ENCODE results near the gene LHPP.
"Not testable (repeated sequence)": the region's sequence is repeated elsewhere in the genome, so short reads cannot be mapped to it uniquely, and the experiment has no call there.

Gene LHPP

DNA sequence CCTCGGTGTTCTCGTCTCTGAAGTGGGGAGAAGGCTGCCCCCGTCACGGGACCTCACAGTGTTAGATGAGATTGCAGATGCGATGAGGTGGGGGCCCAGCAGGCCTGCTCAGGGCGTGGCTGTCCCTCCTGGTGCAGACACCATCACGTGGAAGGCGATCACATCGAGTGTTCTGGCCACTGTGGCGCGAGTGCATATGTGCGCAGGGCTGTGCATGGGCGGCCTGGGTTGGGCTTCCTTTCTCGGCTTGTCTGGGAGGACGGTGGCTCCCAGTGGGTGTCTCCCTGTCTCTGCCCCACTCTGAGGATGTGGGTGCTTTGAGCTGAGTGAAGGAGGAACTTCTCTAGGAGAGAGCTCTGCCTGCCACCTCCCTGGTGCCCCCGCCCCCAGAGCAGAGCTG is 83.1 kb downstream of the LHPP start:
- no peak for TF ChIP-seq JUND (IDR thresholded peaks at IDR 0.05; ENCODE audit: low read depth)
- DNase-seq (ENCODE audit: low read depth in 1 of 2, low spot score in 1 of 2) = no peak
- in situ Hi-C loops (cut with HindIII; ENCODE audit: low pct_unique_long_range_greater_than_20kb, low sequenced_read_pairs) = no loop called here

DNA sequence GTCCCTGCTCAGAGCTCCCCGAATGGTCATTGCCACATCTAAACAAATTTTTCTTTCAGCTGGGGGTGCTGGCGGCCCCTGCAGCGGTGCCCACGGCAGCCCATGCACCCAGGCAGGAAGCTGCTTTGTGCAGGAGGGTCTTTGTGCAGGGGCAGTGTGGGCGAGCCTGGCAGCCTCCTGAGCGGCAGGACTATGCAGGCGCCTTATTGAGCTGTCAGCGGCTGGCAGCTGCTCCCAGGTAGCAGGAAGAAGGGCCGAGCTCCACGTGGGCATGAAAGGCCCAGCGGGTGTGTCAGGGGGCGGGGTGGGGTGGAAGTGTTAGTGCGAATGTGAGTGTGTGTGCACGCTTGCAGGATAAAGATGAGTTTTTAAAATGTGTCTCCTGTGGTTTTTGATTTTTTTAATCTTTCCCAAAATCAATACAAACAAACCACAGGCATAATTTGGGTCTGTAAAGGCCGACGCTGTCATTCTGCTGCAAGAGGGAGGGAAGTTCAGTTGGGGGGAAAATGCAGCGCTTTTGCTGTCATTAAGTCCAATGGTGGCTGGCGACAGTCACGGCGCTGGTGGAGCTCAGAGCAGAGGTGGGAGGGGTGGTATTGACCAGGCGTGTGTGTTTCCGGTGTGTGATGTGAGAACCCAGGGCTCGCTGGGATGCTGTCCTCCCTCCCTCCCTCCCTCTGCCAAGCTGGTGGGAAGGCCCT is 83.9 kb downstream of the LHPP start:
- DNase-seq (ENCODE audit: low read depth in 1 of 2, low spot score in 1 of 2) = no peak
- no peak for TF ChIP-seq JUND (IDR thresholded peaks at IDR 0.05; ENCODE audit: low read depth)
- in situ Hi-C loops (cut with HindIII; ENCODE audit: low pct_unique_long_range_greater_than_20kb, low sequenced_read_pairs) = no loop called here

DNA sequence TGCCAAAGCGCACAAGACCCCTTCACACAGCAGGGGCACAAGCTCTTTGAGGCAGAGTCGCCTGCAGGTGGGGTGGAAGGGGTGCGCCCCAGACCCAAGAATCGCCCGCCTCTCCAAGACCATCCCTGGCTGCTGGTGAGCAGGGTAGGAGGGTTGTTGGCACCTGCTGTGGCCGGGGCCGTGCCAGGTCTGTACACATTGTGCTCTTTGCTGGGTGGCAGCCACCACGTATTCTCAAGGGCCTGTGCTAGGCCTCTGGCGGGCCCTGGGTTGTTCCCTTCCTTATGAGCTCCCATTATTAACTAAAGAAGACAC is 84.4 kb downstream of the LHPP start:
- in situ Hi-C loops (cut with HindIII; ENCODE audit: low pct_unique_long_range_greater_than_20kb, low sequenced_read_pairs) = no loop called here
- DNase-seq (ENCODE audit: low read depth in 1 of 2, low spot score in 1 of 2) = no peak
- no peak for TF ChIP-seq JUND (IDR thresholded peaks at IDR 0.05; ENCODE audit: low read depth)

DNA sequence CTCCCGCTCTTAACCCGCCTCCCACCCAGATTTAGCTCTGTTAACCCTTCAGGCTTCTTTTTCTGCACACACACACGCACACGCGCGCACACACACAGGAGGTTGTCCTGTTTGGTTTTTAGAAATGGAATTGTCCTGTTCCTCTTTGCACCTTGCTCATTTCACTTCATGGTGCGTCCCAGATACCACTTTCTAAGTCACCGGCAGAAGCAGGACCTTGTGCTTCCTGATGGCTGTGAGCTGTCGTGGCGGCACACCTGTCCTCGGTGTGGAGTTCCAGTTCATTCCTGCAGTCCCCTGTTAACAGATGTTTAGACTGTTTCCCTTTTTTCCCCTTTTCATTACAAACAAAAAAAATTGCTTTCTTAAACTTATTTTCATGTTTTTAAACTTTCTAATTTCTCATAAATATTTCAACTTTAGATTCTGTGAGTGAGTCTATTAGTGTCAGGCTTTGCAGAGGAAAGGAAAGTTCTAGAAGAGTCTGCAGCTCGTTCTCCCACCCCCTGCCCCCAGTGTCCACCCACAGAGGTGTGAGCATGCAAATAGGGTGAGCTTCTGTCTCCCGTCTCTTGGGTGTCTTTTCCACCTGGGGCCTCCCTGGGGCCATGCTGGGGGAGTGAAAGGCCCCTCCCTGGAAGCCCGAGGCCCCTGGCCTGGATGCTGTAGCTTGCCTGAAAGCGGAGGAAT is 85.5 kb downstream of the LHPP start:
- DNase-seq (ENCODE audit: low read depth in 1 of 2, low spot score in 1 of 2) = no peak
- no peak for TF ChIP-seq JUND (IDR thresholded peaks at IDR 0.05; ENCODE audit: low read depth)
- in situ Hi-C loops (cut with HindIII; ENCODE audit: low pct_unique_long_range_greater_than_20kb, low sequenced_read_pairs) = no loop called here

DNA sequence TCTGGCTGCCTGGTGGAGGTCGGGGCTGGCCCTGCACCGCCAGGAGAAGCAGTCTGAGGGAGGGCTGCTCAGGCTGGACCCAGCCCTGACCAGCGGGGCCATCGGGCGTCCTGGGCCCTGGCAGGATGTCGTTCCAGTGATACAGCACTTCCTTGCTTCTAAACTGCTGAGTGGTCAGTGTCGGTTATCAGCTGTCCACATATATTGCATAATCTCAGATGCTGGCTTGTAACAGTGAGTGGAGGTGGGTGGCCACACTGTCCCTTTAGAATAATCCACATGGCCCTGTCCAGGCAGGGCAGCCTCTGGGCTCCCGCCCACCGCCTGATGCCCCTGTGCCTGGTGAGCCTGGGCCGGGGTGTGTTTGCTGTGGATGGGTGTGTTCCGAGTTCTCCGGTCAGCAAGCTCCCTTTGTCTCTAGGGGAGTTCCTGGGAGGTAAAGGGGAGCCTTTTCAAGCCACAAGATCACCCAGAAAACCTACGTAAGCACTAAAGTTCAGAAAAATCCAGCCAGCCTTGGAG is 86.1 kb downstream of the LHPP start:
- in situ Hi-C loops (cut with HindIII; ENCODE audit: low pct_unique_long_range_greater_than_20kb, low sequenced_read_pairs) = no loop called here
- no peak for TF ChIP-seq JUND (IDR thresholded peaks at IDR 0.05; ENCODE audit: low read depth)
- no peak for DNase-seq (ENCODE audit: low read depth in 1 of 2, low spot score in 1 of 2)

DNA sequence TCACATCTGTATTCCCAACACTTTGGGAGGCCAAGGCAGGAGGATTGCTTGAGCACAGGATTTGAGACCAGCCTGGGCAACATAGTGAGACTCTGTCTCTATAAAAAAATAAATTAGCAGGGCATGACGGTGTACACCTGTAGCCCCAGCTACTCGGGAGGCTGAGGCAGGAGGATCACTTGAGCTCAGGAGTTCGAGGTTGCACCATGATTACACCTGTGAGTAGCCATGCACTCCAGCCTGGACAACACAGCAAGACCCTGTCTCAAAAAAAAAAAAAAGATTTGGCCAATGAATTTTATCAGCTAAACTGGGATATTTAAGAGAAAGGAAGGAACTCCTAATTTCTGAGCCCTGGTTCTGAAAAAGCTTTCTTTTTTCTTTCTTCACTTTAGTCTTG is 87.5 kb downstream of the LHPP start:
- DNase-seq (ENCODE audit: low read depth in 1 of 2, low spot score in 1 of 2); in situ Hi-C loops (cut with HindIII; ENCODE audit: low pct_unique_long_range_greater_than_20kb, low sequenced_read_pairs): not testable (repeated sequence)

DNA sequence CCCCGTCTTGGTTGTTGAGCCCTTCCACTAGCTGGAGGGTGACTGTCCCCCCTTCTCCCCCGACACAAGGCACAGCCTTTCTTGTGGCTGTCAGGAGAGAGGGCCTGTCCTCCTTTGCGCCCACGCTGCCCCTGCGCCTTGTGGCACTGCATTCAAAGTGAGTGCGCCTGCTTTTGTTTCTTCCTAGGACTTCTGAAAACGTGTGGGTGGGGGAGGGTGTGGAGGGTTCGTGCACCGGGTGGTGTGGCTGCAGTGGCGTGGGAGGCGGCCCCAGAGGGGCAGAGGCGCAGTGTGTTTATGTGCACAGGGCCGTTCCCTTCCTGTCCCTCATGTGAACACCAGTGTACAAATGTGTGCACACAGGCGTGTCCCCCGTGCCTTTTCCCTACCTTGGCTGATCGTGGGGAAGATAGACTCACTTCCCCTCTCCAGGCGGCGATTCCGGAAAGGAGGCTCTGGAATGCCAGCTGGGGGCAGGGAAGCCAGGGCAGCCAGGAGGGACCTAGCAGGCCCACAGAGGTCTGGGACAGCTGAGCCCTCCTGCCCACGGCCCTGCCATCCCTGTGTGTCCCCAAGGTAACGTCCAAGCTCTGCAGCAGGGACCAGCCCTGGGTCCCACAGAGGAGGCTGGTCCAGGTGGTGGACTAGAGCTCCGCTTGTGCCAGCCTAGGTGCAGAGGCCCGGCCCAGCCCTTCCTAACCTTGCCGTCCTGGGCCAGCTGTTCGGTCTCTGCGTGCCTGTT is 88.8 kb downstream of the LHPP start:
- in situ Hi-C loops (cut with HindIII; ENCODE audit: low pct_unique_long_range_greater_than_20kb, low sequenced_read_pairs) = no loop called here
- TF ChIP-seq JUND (IDR thresholded peaks at IDR 0.05; ENCODE audit: low read depth) = no peak
- no peak for DNase-seq (ENCODE audit: low read depth in 1 of 2, low spot score in 1 of 2)

DNA sequence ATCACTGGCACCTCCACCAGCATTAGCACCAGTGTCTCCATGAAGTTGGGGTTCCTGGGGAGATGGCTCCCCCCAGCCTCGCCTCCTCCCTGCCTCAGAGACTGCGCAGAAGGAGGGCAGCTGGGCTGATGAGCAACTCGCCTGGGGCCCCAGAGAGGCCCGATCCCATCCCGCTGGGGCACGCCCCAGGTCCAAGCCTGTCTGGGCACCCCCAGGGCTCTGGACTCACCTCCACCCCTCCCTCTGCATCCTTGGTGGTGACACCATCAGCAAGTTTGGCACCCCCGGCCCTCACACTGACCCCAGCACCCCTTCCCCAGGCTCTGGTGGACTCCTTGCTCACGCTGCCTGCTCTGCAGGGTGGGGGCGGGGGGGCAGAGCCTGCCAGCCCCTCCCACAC is 89.5 kb downstream of the LHPP start:
- DNase-seq (ENCODE audit: low read depth in 1 of 2, low spot score in 1 of 2) = no peak
- in situ Hi-C loops (cut with HindIII; ENCODE audit: low pct_unique_long_range_greater_than_20kb, low sequenced_read_pairs) = no loop called here
- TF ChIP-seq JUND (IDR thresholded peaks at IDR 0.05; ENCODE audit: low read depth) = no peak

DNA sequence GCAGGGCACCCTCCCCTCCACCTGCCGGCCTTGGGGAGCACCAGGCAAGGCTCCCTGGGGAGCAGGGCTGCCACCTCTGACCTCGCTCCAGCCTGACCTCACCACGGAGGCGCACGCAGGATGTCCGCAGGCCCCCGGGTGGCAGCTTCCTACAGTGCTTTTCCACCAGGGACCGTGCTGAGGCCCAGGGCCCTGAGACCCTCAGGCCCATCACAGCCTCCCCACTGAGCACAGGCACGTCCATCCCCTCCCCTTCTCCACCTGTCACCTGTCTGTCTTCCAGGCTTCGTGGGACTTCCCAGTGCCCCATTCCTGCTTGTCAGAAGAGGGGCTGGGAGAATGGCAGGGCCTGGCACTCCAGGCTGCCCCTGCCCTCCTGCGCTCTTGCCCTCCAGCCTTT is 90.1 kb downstream of the LHPP start:
- TF ChIP-seq JUND (IDR thresholded peaks at IDR 0.05; ENCODE audit: low read depth) = no peak
- no peak for DNase-seq (ENCODE audit: low read depth in 1 of 2, low spot score in 1 of 2)
- in situ Hi-C loops (cut with HindIII; ENCODE audit: low pct_unique_long_range_greater_than_20kb, low sequenced_read_pairs) = no loop called here

DNA sequence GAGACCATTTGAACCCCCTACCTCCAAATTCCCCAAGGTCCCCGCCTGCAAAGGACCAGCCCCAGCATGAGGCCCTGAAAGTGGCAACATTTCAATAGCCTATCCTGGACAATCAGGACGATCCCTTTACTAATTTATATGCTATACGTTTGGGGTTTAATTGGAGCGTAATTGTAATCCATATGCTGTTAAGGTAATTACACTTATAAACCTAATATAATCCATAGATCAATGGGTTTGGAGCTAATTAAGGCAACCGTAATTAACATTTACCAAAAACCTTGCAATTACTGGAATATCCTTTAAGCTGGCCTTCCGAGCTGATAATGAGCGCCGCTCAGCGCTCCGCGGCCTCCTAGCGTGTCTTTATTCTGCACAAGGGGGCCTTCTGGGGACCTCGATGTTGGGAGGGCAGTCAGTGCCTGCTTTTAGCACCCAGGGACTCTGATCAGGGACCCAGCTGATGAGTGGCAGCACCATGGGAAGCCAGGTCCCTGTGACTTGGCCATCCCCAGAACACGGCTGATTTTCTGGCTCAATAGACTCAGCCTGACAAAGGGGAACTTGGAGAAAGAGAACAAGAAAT is 91.2 kb downstream of the LHPP start:
- TF ChIP-seq JUND (IDR thresholded peaks at IDR 0.05; ENCODE audit: low read depth) = no peak
- DNase-seq (ENCODE audit: low read depth in 1 of 2, low spot score in 1 of 2) = no peak
- in situ Hi-C loops (cut with HindIII; ENCODE audit: low pct_unique_long_range_greater_than_20kb, low sequenced_read_pairs) = no loop called here

DNA sequence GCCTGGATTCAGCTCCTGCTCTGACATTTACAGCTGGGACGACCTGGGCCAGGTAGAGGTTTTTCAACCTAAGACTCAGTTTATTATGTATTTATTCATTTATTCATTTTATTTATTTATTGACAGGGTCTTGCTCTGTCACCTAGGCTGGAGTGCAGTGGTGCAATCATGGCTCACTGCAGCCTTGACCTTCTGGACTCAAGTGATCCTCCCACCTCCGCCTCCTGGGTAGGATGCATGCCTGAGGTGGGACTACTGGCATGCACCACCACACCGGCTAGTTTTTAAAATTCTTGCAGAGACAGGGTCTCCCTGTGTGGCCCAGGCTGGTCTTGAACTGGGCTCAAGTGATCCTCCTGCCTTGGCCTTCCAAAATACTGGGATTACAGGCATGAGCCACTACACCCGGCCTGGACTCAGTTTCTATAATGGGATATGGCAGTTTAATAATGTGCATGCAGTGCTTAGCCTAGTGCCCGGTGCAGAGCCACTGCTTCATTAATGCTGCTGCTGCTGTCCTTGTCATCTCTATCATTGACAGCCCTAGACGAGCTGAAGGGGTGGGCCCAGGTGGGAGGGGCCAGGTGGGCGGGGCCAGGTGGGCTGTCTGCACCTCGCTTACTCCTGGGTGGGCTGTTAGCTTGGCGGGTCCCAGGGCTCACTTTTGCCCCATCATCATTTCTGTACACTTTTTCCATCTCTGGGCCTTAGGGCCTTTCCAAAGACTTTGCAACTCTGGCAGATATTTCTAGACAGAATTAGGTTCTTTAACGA is 92.6 kb downstream of the LHPP start:
- TF ChIP-seq JUND (IDR thresholded peaks at IDR 0.05; ENCODE audit: low read depth) = no peak
- DNase-seq (ENCODE audit: low read depth in 1 of 2, low spot score in 1 of 2) = no peak
- in situ Hi-C loops (cut with HindIII; ENCODE audit: low pct_unique_long_range_greater_than_20kb, low sequenced_read_pairs) = no loop called here

DNA sequence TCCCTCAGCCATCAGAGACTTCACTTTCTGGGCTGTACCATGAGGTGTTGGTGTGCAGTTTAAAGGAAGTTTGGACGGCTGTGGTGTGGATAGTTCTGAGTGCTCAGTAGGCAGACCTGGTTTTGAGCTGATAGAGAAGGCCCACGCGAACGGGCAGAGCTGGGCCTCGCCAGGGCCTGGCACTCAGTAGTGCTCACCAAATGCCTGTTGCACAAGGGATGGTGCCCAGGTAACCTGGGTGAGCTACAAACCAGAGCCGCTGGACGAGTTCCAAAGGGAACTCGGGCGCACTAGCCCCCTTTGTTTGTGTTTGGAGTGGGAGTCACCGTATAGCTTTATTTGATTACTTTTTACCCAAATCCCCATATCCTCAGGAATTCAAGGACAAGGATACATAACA is 95.5 kb downstream of the LHPP start:
- in situ Hi-C loops (cut with HindIII; ENCODE audit: low pct_unique_long_range_greater_than_20kb, low sequenced_read_pairs) = no loop called here

More for the DNA sequence above, 95.5 kb downstream of the LHPP start:
- no peak for TF ChIP-seq JUND (IDR thresholded peaks at IDR 0.05; ENCODE audit: low read depth)
- DNase-seq (ENCODE audit: low read depth in 1 of 2, low spot score in 1 of 2) = no peak

All from T47D (cell line).